Activated CD8-positive, alpha-beta memory T cell treated with anti-CD3 and anti-CD28 coated beads, Interleukin-2, amount 10 ng/mL, durations not matched to agents 7 days and 5 days (primary cell): ENCODE data around the gene PBXIP1. TPM values are rescaled to one million over a fixed set of nuclear protein-coding genes. Genes with fewer than 3 reads are reported as not detected.
A peak's percentile ranks its signal among the peaks of the same experiment; 100 is the strongest.
"Not testable (repeated sequence)": the region's sequence is repeated elsewhere in the genome, so short reads cannot be mapped to it uniquely, and the experiment has no call there.

Source experiments
- ATAC-seq: fragments of 150-1000 bp; cut with Tn5 transposase; one replicate; pipeline ENCODE4 v1.10.0; 2021; ENCODE audit warnings: moderate library complexity
- CTCF ChIA-PET: fragments of 350-600 bp; sonication (Branson Sonifier 250); formaldehyde crosslinking; loops from one replicate; lab custom pipeline; 2021; ENCODE audit warnings: antibody characterized with exemption; lab: Charles Lee
- DNase-seq: peaks from one replicate; pipeline ENCODE4 v3.0.0-alpha.2; 2020
- H3K27ac Mint-ChIP-seq: one replicate; pipeline ENCODE4 v1.8.0; 2021; ENCODE audit warnings: mild to moderate bottlenecking, mixed read lengths
- H3K27me3 Mint-ChIP-seq: one replicate; pipeline ENCODE4 v1.8.0; 2021; ENCODE audit warnings: mixed read lengths
- H3K36me3 Mint-ChIP-seq: one replicate; pipeline ENCODE4 v1.8.0; 2021; ENCODE audit warnings: mild to moderate bottlenecking, mixed read lengths
- H3K4me1 Mint-ChIP-seq: one replicate; pipeline ENCODE4 v1.8.0; 2021; ENCODE audit warnings: mixed read lengths
- H3K4me3 Mint-ChIP-seq: one replicate; pipeline ENCODE4 v1.8.0; 2021; ENCODE audit warnings: mild to moderate bottlenecking, moderate library complexity, mixed read lengths
- H3K9me3 Mint-ChIP-seq: one replicate; pipeline ENCODE4 v1.8.0; 2022; ENCODE audit warnings: low read depth, mixed read lengths
- total RNA-seq, 2 experiments: library from RNA; stranded (reverse); gene quantifications; one replicate each; pipeline ENCODE4 v1.2.3, GENCODE V29; 2021

The PBXIP1 gene
- total RNA-seq, 2 experiments from 2014 or later: 52.6 to 61.5 TPM

DNA sequence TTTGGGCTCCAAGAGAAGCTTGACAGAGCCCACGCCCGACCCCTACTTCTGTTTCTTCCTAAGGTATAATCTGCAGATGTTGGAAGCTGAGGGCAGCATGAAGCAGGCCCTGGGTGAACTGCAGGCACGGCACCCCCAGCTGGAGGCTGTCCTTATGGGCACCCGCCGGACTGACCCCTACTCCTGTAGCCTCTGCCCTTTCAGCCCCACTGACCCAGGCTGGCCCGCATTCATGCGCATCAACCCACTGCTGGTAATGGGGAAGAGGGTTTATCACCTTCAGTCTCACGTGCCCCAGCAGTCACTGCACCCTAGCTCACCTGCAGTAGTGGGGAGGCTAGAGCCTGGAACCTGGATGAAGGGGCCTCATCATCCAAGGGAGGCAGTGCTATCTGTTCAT lies 34.4 kb upstream of the PBXIP1 start:
- no peak for DNase-seq
- no peak for ATAC-seq
- Mint-ChIP-seq H3K36me3 (peaks cover 16% of the 10 kb centered on the region), H3K27me3 (no peaks in the 10 kb centered on the region), H3K4me3 (no peak overlapping the region), H3K4me1 (peaks cover 13% of the 10 kb centered on the region), H3K27ac (no peak overlapping the region), H3K9me3 (no peaks in the 10 kb centered on the region)
- CTCF ChIA-PET: interaction anchor here (1.1 to 4.0 kb wide), 3 partner anchors 9 to 72 kb away, joined by 3 to 27 read pairs (median 8); no protein-coding TSS in a partner anchor

DNA sequence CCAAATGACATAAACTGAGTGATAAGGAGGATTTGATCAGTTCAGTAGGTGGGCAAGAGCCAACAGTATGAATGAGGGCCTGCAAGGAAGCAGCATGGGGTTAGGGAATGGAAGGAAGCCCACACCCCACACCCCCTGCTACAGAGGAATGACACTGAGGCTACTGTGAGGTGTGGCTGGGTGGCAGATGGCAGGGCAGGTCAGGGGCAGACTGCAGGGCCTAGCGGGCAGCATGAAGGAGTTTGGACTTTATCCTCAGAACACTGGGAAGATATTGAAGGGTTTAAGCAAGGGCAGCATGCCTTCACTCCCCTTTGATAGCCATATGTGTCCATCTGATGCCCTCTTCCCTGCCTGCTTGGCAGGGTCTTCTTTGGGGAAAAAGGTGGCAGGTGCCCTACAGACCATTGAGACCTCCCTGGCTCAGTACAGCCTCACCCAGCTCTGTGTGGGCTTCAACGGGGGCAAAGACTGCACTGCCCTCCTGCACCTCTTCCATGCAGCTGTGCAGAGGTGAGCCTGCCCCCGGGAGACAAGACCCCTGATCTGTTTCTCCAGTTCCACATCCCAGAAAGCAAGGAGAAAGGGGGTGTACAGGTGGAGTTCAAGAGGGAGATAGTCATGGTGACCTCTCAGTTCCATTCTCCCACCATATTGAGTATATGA lies 33.4 kb upstream of the PBXIP1 start:
- no peak overlapping the region for H3K4me3 Mint-ChIP-seq
- no peaks in the 10 kb centered on the region for H3K9me3 Mint-ChIP-seq
- CTCF ChIA-PET: interaction anchor here (1.1 to 4.0 kb wide), 3 partner anchors 10 to 72 kb away, joined by 3 to 27 read pairs (median 8); no protein-coding TSS in a partner anchor
- H3K27me3 Mint-ChIP-seq: no peaks in the 10 kb centered on the region
- H3K4me1 Mint-ChIP-seq: peaks cover 19% of the 10 kb centered on the region
- H3K27ac Mint-ChIP-seq: no peak overlapping the region
- DNase-seq (no peak), ATAC-seq (no peak)
- peaks cover 20% of the 10 kb centered on the region for H3K36me3 Mint-ChIP-seq

DNA sequence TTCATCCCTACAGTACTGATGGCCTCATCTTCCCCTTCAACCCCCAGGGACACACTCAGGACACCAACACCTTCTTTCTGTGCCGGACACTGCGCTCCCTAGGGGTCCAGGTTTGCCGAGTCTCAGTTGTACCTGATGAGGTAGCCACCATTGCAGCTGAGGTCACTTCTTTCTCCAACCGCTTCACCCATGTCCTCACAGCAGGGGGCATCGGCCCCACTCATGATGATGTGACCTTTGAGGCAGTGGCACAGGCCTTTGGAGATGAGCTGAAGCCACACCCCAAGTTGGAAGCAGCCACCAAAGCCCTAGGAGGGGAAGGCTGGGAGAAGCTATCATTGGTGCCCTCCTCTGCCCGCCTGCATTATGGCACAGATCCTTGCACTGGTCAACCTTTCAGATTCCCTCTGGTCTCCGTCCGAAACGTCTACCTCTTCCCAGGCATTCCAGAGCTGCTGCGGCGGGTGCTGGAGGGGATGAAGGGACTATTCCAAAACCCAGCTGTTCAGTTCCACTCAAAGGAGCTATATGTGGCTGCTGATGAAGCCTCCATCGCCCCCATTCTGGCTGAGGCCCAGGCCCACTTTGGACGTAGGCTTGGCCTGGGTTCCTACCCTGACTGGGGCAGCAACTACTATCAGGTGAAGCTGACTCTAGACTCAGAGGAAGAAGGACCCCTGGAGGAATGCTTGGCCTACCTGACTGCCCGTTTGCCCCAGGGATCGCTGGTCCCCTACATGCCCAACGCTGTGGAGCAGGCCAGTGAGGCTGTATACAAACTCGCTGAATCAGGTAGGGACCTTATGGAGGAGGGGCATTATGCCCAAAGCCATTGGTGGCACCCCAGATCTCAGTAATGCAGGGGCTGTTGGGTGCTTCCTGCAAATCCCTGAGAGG lies 32.4 kb upstream of the PBXIP1 start:
- CTCF ChIA-PET: interaction anchor here (0.7 to 7.1 kb wide), 6 partner anchors 9 to 179 kb away, joined by 3 to 129 read pairs (median 6); no protein-coding TSS in a partner anchor
- H3K36me3 Mint-ChIP-seq: peaks cover 20% of the 10 kb centered on the region
- H3K9me3 Mint-ChIP-seq: no peaks in the 10 kb centered on the region
- no peaks in the 10 kb centered on the region for H3K27me3 Mint-ChIP-seq
- no peak for DNase-seq
- no peak overlapping the region for H3K4me3 Mint-ChIP-seq
- no peak for ATAC-seq
- H3K4me1 Mint-ChIP-seq: peaks cover 24% of the 10 kb centered on the region
- no peak overlapping the region for H3K27ac Mint-ChIP-seq

DNA sequence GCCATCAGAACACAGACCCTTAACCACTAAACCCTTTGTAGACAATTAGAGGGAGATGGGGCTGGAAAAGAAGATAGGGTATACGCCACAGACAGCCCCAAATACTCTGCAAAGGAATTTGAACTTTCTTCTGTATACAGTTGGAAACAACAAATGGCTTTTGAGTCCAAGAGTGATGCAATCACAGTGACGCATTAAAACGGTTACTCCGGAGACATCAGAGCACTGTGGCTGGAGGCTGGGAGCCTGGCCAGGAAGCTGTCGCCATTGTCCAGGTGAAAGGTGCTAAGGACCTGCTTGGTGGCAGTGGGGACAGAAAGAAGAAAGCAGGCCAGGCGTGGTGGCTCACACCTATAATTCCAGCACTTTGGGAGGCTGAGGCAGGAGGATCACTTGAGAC lies 31.4 kb upstream of the PBXIP1 start:
- peaks cover 24% of the 10 kb centered on the region for H3K4me1 Mint-ChIP-seq
- CTCF ChIA-PET: interaction anchor here (0.7 to 7.1 kb wide), 6 partner anchors 10 to 180 kb away, joined by 3 to 129 read pairs (median 6); no protein-coding TSS in a partner anchor
- no peak overlapping the region for H3K27ac Mint-ChIP-seq
- H3K36me3 Mint-ChIP-seq: peaks cover 21% of the 10 kb centered on the region
- H3K27me3 Mint-ChIP-seq: no peaks in the 10 kb centered on the region
- no peaks in the 10 kb centered on the region for H3K9me3 Mint-ChIP-seq
- DNase-seq (no peak), ATAC-seq (no peak)
- H3K4me3 Mint-ChIP-seq: no peak overlapping the region

DNA sequence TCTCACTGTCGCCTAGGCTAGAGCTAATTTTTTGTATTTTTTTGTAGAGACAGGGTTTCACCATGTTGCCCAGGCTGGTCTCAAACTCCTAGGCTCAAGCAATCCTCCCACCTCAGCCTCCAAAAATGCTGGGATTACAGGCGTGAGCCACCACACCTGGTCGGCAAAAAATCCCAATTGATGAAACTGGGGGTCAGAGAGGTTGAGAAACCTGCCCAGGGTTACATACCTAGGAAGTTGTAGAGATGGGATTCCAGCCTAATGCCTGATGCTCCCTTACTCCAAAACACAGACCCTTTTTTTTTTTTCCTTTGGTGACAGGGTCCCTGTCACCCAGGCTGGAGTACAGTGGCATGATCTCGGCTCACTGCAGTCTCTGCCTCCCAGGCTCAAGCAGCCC lies 30.8 kb upstream of the PBXIP1 start:
- not testable (repeated sequence) for H3K27me3 Mint-ChIP-seq, ATAC-seq, H3K9me3 Mint-ChIP-seq, DNase-seq, H3K27ac Mint-ChIP-seq, H3K4me3 Mint-ChIP-seq
- H3K4me1 Mint-ChIP-seq: peaks cover 26% of the 10 kb centered on the region
- H3K36me3 Mint-ChIP-seq: peaks cover 22% of the 10 kb centered on the region
- CTCF ChIA-PET: interaction anchor here (1.5 to 7.1 kb wide), 3 partner anchors 10 to 37 kb away, joined by 3 to 129 read pairs (median 27); no protein-coding TSS in a partner anchor

DNA sequence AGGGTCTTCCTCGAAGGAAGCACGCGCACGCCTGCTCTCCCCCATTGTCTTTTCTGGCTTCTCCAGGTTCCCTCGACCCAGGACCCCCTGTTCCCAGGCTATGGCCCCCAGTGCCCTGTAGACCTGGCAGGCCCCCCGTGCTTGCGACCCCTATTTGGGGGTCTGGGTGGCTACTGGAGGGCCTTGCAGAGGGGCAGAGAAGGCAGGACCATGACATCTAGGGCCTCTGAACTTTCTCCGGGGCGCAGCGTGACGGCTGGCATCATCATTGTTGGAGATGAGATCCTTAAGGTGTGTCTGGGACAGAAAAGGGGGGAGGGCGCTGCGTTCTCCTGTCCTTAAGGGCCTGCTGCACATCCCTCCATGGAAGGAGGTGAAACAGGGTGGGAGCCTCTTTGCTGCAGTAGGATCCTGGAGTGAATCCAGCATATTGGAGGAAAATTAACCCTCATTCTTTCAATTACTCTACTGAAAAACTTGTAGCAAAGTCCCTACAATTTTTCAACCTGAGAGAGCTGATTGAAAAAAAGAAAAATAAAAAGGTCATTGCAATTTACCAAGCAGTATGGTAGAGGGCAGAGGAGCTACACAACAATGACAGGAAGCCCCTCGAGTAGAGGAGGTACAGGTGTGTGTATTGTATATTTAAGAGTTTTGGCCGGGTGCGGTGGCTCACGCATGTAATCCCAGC lies 28.0 kb upstream of the PBXIP1 start:
- Mint-ChIP-seq H3K27me3 (no peaks in the 10 kb centered on the region), H3K36me3 (peaks cover 32% of the 10 kb centered on the region), H3K9me3 (no peaks in the 10 kb centered on the region), H3K4me3 (no peak overlapping the region), H3K4me1 (peaks cover 25% of the 10 kb centered on the region), H3K27ac (no peak overlapping the region)
- CTCF ChIA-PET: interaction anchor here (1.0 to 7.1 kb wide), 23 partner anchors 9 to 424 kb away, joined by 3 to 129 read pairs (median 4); partner anchors contain the start of genes ADAM15, CKS1B, KRTCAP2 and LENEP
- DNase-seq (no peak), ATAC-seq (no peak)

DNA sequence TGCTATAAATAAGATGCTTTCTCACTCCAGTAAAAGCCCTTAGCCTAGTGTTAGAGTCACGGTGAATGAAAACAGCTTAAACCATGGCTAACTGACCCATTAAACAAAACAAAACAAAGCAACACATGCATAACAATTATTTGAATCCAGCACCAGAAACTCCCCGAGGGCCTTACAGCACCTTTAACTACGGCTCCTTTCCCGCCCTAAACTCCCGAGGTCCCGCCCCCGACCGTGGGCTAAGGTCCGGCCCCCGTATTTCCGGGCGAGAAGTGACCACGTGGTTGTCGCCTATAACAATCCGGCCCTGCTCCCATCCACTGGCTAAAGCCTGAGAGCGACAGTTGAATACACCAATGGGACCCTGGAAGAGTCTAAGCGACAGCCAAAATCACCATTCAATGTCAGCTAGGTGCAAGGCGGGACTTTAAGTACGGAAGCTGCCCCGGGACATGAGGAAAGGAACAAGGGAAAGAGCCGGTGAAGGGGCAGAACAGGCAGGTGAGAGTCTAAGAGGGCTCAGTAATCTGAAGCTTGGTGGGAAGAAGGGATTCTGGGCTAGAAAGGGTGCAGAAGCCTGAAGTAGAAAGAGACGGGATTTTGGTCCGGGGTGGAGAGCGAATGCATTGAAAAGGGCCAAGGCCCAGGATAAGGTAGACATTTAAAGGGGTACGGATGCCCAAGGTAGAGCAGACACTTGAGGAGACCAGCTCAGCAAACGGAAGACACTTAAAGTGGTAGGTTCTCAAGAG lies 27.2 kb upstream of the PBXIP1 start, which contains the start of gene FLAD1:
Gene FLAD1, plus strand, starts transcription at position 448 of the 752 bp plus-strand sequence. CDS start 351 bp downstream, outside the sequence.
- no peaks in the 10 kb centered on the region for H3K9me3 Mint-ChIP-seq
- no peak within 1 kb of the TSS for H3K27ac Mint-ChIP-seq
- peaks cover 30% of the 10 kb centered on the region for H3K36me3 Mint-ChIP-seq
- H3K4me3 Mint-ChIP-seq: no peak within 1 kb of the TSS
- DNase-seq (peak; percentile 99), ATAC-seq (peak; percentile 100)
- CTCF ChIA-PET: interaction anchor here (0.8 to 7.1 kb wide), 20 partner anchors 9 to 424 kb away, joined by 3 to 129 read pairs (median 4); partner anchors contain the start of genes ADAM15, CKS1B, KRTCAP2 and LENEP
- H3K27me3 Mint-ChIP-seq: no peaks in the 10 kb centered on the region
- H3K4me1 Mint-ChIP-seq: peaks cover 25% of the 10 kb centered on the region

DNA sequence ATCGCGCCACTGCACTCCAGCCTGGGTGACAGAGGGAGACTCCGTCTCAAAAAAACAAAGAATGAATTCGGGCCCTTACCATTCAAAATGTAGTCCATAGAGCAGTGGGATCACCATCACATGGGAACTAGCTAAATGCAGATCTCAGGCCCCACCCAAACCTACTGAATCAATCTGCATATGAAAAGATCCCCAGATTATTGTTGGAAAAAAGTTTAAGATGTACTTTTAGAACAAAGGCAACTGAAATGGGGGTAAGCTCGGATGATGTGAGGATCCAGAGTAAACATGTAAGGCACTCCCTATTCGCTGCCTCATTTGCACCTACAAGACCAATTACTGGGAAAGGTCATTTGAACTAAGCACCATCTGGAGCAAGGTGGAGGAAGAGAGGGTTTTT lies 26.4 kb upstream of the PBXIP1 start:
- Mint-ChIP-seq H3K4me3 (no peak overlapping the region), H3K4me1 (peaks cover 29% of the 10 kb centered on the region), H3K9me3 (no peaks in the 10 kb centered on the region), H3K27me3 (no peaks in the 10 kb centered on the region), H3K36me3 (peaks cover 31% of the 10 kb centered on the region), H3K27ac (no peak overlapping the region)
- no peak for ATAC-seq
- DNase-seq: no peak
- CTCF ChIA-PET: interaction anchor here (1.1 to 7.1 kb wide), 11 partner anchors 8 to 423 kb away, joined by 3 to 129 read pairs (median 7); partner anchors contain the start of genes ADAM15, CKS1B, LENEP and PMVK

DNA sequence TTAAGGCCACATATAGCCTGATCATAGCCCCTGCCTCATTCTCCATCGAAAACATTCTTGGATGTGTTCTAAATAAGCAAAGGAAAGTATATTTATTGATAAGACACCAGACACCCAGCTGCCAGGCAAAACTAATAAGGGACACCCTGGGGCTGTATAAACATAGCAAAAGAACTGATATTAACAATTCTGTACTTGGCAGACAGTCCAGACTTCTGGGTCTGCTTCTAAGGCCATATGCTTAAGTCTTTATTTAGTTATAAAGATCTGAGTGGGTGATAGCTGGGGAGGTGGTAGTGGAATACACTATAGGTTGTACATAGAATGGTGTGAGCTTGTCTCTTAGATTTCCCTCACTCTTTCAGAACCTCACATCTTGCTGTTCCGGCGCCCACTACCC lies 22.5 kb upstream of the PBXIP1 start:
- DNase-seq (no peak), ATAC-seq (no peak)
- H3K4me3 Mint-ChIP-seq: no peak overlapping the region
- peaks cover 31% of the 10 kb centered on the region for H3K36me3 Mint-ChIP-seq
- no peaks in the 10 kb centered on the region for H3K9me3 Mint-ChIP-seq
- no peak overlapping the region for H3K27ac Mint-ChIP-seq
- peaks cover 18% of the 10 kb centered on the region for H3K4me1 Mint-ChIP-seq
- no peaks in the 10 kb centered on the region for H3K27me3 Mint-ChIP-seq
- CTCF ChIA-PET: interaction anchor here (1.7 to 7.0 kb wide), 3 partner anchors 21 to 73 kb away, joined by 5 to 32 read pairs (median 6); partner anchors contain the start of gene ADAM15

DNA sequence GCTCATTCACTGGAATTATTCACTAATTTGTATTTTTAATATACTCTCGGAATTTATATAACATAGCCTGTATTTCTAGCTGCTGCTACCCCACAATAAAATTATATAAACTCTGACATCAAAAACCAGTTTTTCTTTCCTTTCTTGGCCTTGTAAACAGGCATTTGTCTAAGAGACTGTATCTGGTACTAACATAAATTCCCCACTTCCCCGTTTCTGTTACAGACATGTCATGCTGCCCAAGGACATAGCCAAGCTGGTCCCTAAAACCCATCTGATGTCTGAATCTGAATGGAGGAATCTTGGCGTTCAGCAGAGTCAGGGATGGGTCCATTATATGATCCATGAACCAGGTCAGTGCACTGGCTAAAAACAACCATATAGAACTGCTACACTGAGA lies 21.9 kb upstream of the PBXIP1 start:
- H3K27me3 Mint-ChIP-seq, H3K9me3 Mint-ChIP-seq, DNase-seq, H3K4me3 Mint-ChIP-seq, ATAC-seq: not testable (repeated sequence)
- Mint-ChIP-seq H3K4me1 (peaks cover 21% of the 10 kb centered on the region), H3K27ac (peak overlapping the region; percentile 27), H3K36me3 (peaks cover 31% of the 10 kb centered on the region)
- CTCF ChIA-PET: interaction anchor here (0.8 to 7.0 kb wide), 3 partner anchors 17 to 73 kb away, joined by 3 to 32 read pairs (median 5); partner anchors contain the start of gene ADAM15

DNA sequence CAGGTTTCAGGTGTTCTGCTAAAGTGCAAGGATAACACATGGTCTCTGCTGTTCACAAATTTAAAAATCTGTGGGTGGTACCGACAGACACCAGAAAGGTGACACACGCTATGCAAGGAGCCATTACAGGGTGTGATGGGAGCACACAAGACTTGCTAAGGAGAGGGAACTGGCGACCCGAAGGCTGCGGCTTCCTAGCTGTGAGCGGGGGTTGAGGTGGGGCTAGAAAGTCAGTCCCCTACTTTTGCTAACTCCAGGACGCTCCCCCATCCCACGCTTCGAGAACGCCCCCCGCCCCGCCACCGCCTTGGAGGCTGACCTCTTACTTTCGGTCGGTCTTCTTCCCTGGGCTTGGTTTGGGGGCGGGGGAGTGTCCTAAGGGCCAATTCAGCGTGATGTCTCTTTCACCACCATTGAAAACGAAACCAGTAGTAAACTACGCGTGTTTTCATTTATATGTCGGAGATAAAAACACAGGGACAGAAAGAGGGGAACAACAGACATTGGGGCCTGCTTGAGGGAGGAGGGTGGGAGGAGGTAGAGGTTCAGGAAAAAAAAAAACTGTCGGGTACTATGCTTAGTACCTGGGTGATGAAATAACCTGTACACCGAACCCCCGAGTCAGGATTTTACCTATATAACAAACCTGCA lies 19.6 kb upstream of the PBXIP1 start:
- ATAC-seq (peak; percentile 2), DNase-seq (peak; percentile 79)
- no peak overlapping the region for H3K27ac Mint-ChIP-seq
- no peak overlapping the region for H3K4me3 Mint-ChIP-seq
- H3K4me1 Mint-ChIP-seq: peaks cover 36% of the 10 kb centered on the region
- no peaks in the 10 kb centered on the region for H3K9me3 Mint-ChIP-seq
- CTCF ChIA-PET: interaction anchor here (1.4 to 7.0 kb wide), 4 partner anchors 8 to 116 kb away, joined by 5 to 32 read pairs (median 16); partner anchors contain the start of genes FLAD1 and PBXIP1
- no peaks in the 10 kb centered on the region for H3K27me3 Mint-ChIP-seq
- H3K36me3 Mint-ChIP-seq: peaks cover 24% of the 10 kb centered on the region
